NAMALWA (cell line): ENCODE measurements around the gene PRSS33.

ENCODE experiments used
- DNase-seq: peaks from one replicate; pipeline ENCODE4 v3.0.0-alpha.2; 2015; ENCODE audit warnings: low spot score

Gene PRSS33

GRCh38 chr16:2777231-2777902 lies 10.0 kb downstream of the PRSS33 start, which contains the start of gene ELOB:
TSS of gene ELOB (minus strand) at chr16:2777280. CDS start at chr16:2777239, 41 bp downstream.
- DNase-seq = peak; percentile 87

- DNase-seq = peak; percentile 49
Measured at GRCh38 chr16:2776500-2777139, 10.7 kb downstream of the PRSS33 start.

- peak; percentile 23 for DNase-seq
Measured at GRCh38 chr16:2775765-2776499, 11.4 kb downstream of the PRSS33 start.

GRCh38 chr16:2775131-2775716 lies 12.1 kb downstream of the PRSS33 start:
- DNase-seq = no peak

GRCh38 chr16:2774161-2774891 lies 13.0 kb downstream of the PRSS33 start:
- no peak for DNase-seq

- no peak for DNase-seq
Measured at GRCh38 chr16:2773188-2773968, 14.0 kb downstream of the PRSS33 start.

- no peak for DNase-seq
Measured at GRCh38 chr16:2771496-2772402, 15.6 kb downstream of the PRSS33 start.

GRCh38 chr16:2770057-2770951 lies 17.1 kb downstream of the PRSS33 start:
- peak; percentile 45 for DNase-seq

- no peak for DNase-seq
Measured at GRCh38 chr16:2769675-2770056, 17.7 kb downstream of the PRSS33 start.

GRCh38 chr16:2769100-2769529 lies 18.2 kb downstream of the PRSS33 start:
- no peak for DNase-seq

- DNase-seq = no peak
Measured at GRCh38 chr16:2768403-2769089, 18.8 kb downstream of the PRSS33 start.

- DNase-seq = no peak
Measured at GRCh38 chr16:2767891-2768290, 19.5 kb downstream of the PRSS33 start.

- DNase-seq = no peak
Measured at GRCh38 chr16:2767140-2767731, 20.1 kb downstream of the PRSS33 start.

- DNase-seq = no peak
Measured at GRCh38 chr16:2766430-2767139, 20.8 kb downstream of the PRSS33 start.

GRCh38 chr16:2765462-2766404 lies 21.6 kb downstream of the PRSS33 start:
- DNase-seq = no peak

GRCh38 chr16:2764718-2765117 lies 22.6 kb downstream of the PRSS33 start:
- peak; percentile 46 for DNase-seq
